Renal cortex interstitium (tissue), 11 donors: Measurements from ENCODE around the gene COX7B. TPM values are rescaled to one million over a fixed set of nuclear protein-coding genes. Genes with fewer than 3 reads are reported as not detected.
"Not testable (repeated sequence)": the region's sequence is repeated elsewhere in the genome, so short reads cannot be mapped to it uniquely, and the experiment has no call there.

Experiments
- DNase-seq, 11 donors: peaks; one replicate each; pipeline ENCODE4 v3.0.0-alpha.2; 2013; ENCODE audit warnings: low read depth in 9 of 11, low spot score in 4 of 11; ENCODE audit errors: extremely low read depth in 1 of 11
- polyA plus RNA-seq, 3 donors: library from polyadenylated mRNA; unstranded; fragments of 120-200 nt; gene quantifications; one replicate each; pipeline ENCODE4 v1.2.1, GENCODE V29; 2013; ENCODE audit not compliant: insufficient read length in 3 of 3

COX7B gene
- polyA plus RNA-seq, 3 donors = 238 to 353 (median 341) TPM

- no peak for DNase-seq
Measured at GRCh38 chrX:77924320-77924859, 25.1 kb downstream of the COX7B start.

GRCh38 chrX:77925764-77926163 is 26.5 kb downstream of the COX7B start:
- DNase-seq = no peak

DNA sequence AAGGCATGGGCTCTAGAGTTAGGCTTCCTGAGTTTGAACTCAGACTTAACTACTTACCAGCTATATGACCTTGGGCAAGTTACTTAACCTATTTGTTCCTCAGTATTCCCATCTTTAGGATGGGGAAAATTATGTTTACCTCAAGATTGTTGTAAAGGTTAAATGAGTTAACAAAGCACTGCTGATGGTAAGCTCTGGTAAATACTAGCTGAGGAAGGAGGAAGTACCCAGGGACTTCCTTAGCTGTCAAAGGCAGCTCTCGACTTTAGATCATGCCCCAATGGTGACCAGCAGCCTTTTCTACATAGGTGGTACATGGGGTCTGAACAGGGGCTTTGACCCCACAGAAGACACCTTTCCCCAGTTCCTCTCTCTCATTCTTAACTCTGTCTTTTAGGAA is 31.3 kb downstream of the COX7B start:
- no peak for DNase-seq

GRCh38 chrX:77935886-77936285 is 36.6 kb downstream of the COX7B start:
- DNase-seq = no peak

DNA sequence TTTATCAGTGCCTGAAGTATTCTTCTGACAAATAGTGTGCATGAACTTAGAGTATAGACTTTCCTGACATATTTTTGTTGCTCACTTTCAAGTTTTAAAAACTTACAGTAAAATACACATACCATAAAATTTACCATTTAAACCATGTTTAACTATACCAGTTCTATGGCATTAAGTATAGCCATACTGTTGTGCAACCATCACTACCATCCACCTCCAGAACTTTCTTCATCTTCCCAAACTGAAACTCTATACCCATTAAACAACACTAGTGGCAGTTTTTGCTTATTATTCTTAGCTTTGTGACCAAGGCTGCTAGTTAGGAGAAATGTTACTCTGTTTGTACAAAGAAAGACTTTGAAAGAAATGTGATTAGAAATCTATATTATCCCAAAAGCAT is 37.0 kb downstream of the COX7B start:
- no peak for DNase-seq

DNA sequence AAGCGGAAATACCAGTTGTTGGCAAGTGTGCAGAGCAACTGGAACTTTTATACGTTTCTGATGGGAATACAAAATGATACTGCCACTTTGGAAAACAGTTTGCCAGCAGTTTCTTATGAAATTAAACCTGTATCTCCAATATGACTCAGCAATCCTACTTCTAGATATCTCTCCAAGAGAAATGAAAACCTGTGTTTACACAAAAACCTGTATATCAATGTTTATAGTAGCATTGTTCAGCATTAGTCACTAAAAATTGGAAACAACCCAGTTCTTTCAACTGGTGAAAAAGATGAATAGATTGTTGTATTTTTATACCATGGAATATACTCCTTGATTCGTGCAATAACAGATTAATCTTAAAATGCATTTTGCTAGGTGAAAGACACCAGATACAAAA is 38.0 kb downstream of the COX7B start:
- no peak for DNase-seq

- DNase-seq = no peak
Measured at GRCh38 chrX:77938083-77938680, 38.9 kb downstream of the COX7B start.

GRCh38 chrX:77945031-77945430 is 45.8 kb downstream of the COX7B start:
- DNase-seq = not testable (repeated sequence)

- no peak for DNase-seq
Measured at GRCh38 chrX:77945910-77946545, 46.8 kb downstream of the COX7B start.

DNA sequence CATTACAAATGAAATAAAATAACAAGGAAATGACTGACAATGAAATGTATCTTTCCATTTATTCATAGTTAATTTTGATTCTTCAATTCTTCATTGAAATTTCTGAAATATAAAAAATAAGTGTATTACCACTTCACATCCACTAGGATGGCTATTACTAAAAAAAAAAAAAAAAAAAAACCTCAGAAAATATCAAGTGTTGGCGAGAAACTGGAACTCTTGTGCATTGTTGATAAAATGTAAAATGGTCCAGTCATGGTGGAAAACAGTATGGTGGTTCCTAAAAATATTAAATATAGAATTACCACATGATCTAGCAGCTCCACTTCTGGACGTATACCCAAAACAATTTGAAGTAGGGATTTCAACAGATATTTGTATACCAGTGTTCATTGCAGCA is 47.3 kb downstream of the COX7B start:
- no peak for DNase-seq

- no peak for DNase-seq
Measured at GRCh38 chrX:77949840-77950239, 50.6 kb downstream of the COX7B start.

- no peak for DNase-seq
Measured at GRCh38 chrX:77952173-77952572, 52.9 kb downstream of the COX7B start.

DNA sequence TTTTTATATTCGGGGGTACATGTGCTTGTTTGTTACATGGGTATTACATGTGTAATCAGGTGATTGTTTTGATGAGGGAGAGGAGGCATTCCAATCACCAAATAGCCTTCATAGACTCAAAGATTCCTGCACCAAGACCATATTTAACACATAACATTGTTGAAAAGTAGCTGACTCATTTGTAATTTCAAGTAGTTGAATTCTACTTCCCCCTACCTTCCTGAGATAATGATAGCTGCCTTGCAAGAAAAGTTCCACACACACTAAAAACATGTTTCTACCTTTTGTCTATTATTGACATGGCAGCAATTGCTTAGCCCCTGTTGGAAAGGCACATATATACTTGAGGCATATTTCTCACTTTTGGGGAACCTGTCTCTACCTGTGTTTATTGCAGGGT is 54.0 kb downstream of the COX7B start:
- DNase-seq = no peak

- DNase-seq = no peak
Measured at GRCh38 chrX:77953708-77954107, 54.4 kb downstream of the COX7B start.

Other genes with a start within 250 kb of the COX7B start
- gene ATRX, start 113.3 kb upstream of the COX7B start, polyA plus RNA-seq = 10 to 100 TPM; 83.6 to 98.7 (median 96.1) TPM
- 100 to 1,000 TPM in 1 of 3 donors, 10 to 100 TPM in 2; 83.8 to 104 (median 93.1) TPM for gene MAGT1, start 4.0 kb upstream of the COX7B start, polyA plus RNA-seq
- 10 to 100 TPM; 15.0 to 17.0 (median 16.6) TPM for gene ATP7A, start 11.2 kb downstream of the COX7B start, polyA plus RNA-seq
- under 1 TPM in 2 of 3 donors, not detected in 1; 0.28 to 0.29 TPM for gene PGAM4, start 70.2 kb downstream of the COX7B start, polyA plus RNA-seq
- gene PGK1, start 204.8 kb downstream of the COX7B start, polyA plus RNA-seq = 100 to 1,000 TPM; 388 to 454 (median 416) TPM
- 10 to 100 TPM; 47.2 to 55.3 (median 48.8) TPM for gene TAF9B, start 240.2 kb downstream of the COX7B start, polyA plus RNA-seq